Eye (tissue), 1 donor: ENCODE measurements around the gene RCSD1.
"Not testable (repeated sequence)": the region's sequence is repeated elsewhere in the genome, so short reads cannot be mapped to it uniquely, and the experiment has no call there.

Source experiments
- DNase-seq: peaks from one replicate; pipeline ENCODE4 v3.0.0-alpha.2; 2015

RCSD1 gene

DNA sequence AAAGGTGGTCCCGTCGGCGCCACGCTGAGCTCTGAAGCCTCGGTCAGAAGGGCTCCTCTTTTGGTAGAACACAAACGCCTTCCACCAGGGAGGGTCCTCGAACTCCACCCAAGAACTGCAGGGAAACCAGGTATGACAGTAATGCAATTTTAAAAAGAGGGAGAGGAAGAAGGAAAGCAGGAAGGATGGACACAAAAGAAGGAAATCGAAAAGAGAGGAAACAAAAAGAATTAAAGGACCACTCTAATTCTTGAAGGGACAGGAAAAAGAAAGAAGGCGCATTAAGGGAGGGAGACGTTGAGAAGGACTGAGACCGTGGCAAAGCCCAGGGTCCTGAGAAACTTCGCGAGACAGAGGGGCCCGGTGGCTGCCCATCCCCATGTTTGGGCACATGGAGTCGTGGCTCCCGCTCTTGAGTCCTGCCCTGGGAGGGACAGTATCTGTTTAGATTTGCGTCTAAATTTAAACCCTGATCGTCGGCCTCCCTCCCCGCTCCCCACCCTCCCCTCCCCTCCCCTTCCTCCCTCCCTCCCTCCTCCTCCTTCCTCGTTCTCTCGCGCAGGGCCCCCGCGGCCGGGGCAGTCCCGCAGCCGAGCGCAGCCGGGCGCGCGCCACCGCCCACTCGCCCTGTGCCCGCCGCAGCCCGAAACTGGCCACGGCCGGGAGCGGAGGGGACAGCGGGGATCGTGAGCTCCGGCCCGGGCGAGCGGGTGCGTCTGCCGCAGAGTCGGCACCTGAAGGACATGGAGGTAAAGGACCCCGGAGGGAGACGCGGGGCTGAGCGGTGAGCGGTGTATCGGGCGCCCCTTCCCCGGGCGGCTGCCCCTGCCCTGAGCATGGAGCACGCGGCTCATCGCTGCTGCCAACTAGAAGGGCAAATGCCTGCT is at the start of gene RCSD1:
Gene RCSD1 (plus strand): TSS at position 552 of the 887 bp plus-strand sequence. CDS start 192 bp downstream, at position 744.
- peak; percentile 51 for DNase-seq

GRCh38 chr1:167582064-167582463 is 48.0 kb upstream of the RCSD1 start:
- DNase-seq = no peak

GRCh38 chr1:167582722-167583121 is 47.3 kb upstream of the RCSD1 start:
- DNase-seq = no peak

GRCh38 chr1:167584581-167584980 is 45.5 kb upstream of the RCSD1 start:
- no peak for DNase-seq

DNA sequence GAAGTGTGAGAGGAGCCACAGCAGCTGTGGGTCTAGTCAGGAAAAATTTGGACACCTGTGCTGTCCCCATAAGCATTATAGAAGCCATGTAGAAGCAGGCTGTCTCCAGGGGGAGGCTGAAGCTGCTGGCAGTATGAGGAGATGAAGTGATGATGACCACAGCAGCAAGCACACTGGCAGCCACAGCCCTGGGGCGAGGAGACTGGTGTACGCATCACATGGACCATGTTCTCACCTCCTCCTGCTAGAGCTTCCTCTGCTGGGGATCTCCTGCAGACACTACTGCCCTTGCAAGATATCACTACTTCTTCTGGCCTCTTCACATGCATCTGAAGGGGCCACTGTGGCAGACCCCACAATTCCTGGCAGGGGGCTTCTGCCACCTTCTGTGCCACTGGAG is 42.7 kb upstream of the RCSD1 start:
- DNase-seq = no peak

- no peak for DNase-seq
Measured at GRCh38 chr1:167587872-167588271, 42.2 kb upstream of the RCSD1 start.

- no peak for DNase-seq
Measured at GRCh38 chr1:167588361-167588760, 41.7 kb upstream of the RCSD1 start.

DNA sequence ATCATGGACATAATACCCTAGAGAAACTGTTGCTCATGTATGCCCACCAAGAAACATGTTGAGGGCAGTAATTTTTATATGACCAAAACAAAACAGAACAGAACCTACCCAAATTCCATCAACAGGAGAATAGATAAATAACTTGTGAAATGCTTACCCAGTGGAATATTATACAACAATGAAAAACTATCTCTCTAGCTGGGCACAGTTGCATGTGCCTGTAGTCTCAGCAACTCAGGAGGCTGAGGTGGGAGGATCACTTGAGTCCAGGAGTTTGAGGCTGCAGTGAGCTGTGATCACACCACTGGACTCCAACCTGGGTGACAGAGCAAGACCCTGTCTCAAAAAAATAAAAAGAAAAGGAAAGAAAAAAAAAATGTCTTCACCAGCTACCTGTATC is 37.6 kb upstream of the RCSD1 start:
- DNase-seq = no peak

GRCh38 chr1:167593860-167594259 is 36.2 kb upstream of the RCSD1 start:
- DNase-seq = no peak

GRCh38 chr1:167594822-167595221 is 35.2 kb upstream of the RCSD1 start:
- no peak for DNase-seq

DNA sequence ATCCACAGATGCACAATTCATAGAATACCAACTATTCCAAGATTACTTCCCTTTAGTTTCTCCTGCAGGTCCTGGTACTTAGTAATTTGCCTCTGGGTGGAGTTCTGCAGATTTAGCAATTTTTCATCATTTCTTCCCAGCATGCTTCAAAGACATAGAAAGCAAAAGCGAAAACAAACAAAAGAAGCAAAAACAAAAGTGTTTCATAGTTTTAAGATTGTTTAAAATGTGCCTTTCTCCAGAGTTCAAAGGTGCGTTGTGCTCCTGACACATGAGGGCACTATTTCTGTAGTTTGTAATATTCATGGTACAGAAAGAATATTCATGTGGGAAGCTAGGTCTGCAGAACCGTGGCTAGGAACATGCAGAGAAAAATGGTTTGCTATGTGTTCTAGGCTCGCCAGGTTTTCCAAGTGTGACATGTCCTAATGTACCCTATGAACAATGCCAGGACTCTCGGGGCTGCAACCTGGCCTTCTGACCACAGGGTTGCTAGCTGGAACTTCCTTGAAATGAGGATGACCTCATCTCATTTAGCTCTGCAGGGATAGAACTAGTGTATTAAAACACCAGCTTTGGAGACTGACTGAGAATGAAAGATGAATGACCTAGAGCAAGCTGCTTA is 30.0 kb upstream of the RCSD1 start:
- peak; percentile 33 for DNase-seq

GRCh38 chr1:167601442-167602383 is 28.3 kb upstream of the RCSD1 start:
- DNase-seq = peak; percentile 8

DNA sequence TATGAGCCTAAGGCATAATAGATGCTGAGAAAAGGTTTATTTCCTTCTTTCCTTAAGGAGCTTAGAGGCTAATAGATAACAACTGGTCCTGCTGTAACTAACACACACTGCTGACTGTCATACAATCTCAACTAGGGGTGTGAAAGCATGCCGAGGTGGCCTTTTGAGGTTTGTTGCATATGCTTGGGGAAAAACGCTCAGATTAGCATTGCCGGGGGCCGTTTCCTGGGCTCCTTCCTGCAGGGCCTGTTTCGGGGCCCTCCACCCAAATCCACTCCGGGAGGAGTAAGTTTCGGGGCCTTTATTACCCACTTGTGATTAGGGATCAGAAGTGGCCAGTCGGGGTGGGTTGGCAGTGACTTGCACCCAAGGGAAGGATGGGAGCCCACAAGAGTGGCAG is 27.2 kb upstream of the RCSD1 start:
- no peak for DNase-seq

DNA sequence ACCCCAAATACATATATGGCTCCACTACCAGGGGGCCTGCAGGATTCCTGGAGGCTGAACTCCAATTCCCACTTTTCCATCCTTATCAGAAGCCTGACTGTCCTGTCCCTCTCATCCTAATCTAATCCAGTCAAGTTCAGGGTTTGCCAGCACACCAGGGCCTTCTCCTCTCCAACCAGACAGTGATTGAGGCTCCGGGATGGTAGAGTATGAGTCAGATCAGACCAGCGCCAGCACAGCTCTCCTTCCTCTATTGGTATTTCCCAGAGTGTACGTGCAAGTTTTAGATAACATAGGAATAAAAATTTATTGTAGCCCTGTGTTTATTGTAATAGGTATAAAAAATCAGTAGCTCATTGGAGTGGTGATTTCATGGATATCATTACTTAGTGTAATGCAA is 24.5 kb upstream of the RCSD1 start:
- no peak for DNase-seq

- DNase-seq = no peak
Measured at GRCh38 chr1:167611983-167612382, 18.0 kb upstream of the RCSD1 start.

GRCh38 chr1:167612587-167613385 is 17.2 kb upstream of the RCSD1 start:
- no peak for DNase-seq

DNA sequence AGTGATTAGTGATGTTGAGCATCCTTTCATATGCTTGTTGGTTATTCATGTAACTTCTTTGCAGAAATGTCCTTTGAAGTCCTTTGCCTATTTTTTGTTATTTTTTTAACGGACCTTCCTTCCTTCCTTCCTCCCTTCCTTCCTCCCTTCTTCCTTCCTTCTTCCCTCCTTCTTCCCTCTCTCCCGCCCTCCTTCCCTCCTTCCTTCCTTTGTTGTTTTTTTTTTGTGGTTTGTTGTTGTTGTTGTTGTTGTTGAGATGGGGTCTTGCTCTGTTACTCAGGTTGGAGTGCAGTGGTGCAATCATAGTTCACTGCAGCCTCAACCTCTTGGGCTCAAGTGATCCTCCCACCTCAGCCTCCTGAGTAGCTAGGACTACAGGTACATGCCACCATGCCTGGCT is 16.0 kb upstream of the RCSD1 start:
- not testable (repeated sequence) for DNase-seq

- DNase-seq = no peak
Measured at GRCh38 chr1:167614851-167615250, 15.2 kb upstream of the RCSD1 start.

DNA sequence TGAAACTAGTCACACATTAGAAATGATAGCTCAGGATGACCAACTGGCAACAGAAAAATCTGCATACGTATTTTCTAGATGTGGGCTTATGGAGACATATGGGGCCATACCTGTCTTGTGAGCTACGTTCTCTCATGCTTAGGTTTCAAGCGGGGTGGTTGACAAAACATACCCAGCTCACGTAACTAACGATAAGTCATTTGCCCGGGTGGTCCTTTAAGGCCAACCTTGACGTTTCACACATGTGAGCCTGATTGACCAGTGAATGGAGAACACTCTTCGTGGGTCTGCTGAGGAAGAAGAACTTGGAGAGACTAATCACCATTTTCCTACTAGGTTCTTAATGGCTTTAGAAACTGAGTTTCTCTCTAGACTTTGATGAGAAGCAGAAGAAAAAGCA is 13.5 kb upstream of the RCSD1 start:
- no peak for DNase-seq

DNA sequence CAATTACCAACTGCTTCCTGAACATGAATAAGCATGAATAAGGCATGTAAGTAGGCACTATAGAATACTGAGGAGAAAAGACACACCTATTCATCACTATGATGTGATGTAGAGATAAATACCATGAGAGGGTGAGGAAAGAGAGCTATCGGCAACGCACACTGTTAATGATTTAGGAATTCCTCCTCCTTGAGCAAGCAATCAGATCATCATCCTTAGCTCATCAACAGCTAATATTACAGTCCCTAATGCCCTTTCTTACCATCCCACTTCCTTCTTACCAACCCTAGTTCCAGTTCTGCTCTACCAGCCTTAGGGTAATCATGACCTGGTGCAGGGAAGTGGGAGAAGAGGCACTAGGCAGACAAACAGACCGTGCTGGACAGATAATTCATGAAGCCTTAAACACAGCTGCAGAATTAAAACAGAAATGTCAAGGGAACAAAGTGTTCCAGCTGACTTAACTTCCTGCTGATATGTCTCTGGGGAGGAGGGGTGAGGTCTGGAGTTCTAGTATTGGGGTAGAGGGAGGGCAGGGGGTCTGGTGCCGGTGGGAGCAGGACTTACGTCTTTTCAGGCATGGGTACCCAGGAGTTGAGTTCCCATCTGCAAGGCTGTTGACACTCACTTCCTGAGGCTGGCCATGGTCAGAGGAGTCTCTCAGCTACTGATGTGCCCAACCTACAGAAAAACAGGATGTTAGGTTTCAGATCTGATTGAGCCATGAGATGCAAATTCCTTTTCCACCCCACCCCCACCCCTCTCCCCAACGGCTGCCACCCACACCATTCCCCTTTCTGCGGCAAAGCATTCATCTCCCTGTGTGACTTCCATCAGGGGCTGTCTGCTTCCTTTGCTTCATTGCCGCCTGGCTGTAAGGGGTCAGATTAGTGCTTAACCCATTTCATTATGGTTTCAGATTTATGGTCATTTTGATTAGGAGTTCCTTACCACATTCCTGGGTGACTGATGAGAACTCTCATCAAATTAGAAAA is 12.6 kb upstream of the RCSD1 start:
- DNase-seq = peak; percentile 37

- no peak for DNase-seq
Measured at GRCh38 chr1:167618366-167618765, 11.7 kb upstream of the RCSD1 start.
